ENCODE measurements around the gene AMBRA1.

DNA sequence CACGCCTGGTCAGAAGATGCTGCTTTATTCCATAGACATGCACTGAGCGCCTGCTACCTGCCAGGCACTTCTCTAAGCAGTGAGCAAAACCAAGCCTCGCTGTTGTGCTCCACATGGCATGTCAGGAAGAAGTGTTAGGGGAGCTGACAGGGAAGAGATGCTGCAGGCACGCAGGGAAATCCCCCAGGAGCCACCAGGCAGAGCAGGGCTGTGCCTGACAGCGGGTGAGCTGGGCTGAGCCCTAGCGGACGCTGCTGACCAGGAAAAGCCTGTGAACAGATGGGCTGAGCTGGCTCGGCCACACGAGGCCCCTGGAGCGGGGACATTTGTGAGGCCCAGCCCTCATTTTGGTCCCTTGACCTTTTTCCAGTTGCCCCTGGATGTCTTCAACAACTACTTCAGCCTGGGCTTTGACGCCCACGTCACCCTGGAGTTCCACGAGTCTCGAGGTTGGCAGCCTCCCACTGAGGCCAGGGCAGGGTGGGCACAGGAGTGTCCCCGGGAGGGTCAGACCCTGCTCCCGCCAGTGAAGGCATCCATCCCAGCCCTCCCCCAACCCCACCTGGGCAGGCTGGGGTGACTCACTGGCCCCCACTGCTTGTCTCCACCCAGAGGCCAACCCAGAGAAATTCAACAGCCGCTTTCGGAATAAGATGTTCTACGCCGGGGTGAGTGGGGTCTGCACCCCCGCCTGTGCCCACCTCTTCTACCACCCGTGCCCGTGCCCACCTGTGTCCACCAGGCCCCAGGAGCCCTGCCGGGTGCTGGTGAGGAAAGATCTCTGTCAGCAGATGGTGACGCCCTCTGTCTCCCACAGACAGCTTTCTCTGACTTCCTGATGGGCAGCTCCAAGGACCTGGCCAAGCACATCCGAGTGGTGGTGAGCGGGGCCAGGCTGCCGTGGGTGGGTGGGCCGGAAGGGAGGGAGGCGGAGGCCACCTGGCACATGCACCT lies 219.8 kb downstream of the AMBRA1 start:
- TF ChIP-seq, protein P1, sequence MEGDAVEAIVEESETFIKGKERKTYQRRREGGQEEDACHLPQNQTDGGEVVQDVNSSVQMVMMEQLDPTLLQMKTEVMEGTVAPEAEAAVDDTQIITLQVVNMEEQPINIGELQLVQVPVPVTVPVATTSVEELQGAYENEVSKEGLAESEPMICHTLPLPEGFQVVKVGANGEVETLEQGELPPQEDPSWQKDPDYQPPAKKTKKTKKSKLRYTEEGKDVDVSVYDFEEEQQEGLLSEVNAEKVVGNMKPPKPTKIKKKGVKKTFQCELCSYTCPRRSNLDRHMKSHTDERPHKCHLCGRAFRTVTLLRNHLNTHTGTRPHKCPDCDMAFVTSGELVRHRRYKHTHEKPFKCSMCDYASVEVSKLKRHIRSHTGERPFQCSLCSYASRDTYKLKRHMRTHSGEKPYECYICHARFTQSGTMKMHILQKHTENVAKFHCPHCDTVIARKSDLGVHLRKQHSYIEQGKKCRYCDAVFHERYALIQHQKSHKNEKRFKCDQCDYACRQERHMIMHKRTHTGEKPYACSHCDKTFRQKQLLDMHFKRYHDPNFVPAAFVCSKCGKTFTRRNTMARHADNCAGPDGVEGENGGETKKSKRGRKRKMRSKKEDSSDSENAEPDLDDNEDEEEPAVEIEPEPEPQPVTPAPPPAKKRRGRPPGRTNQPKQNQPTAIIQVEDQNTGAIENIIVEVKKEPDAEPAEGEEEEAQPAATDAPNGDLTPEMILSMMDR (IDR thresholded peaks at IDR 0.05): no peak
- no peak for TF ChIP-seq POLR2A (IDR thresholded peaks at IDR 0.05)
